Parathyroid adenoma (tissue), 2 donors: Measurements from ENCODE around the gene CTTNBP2.

Source experiments
- H2AFZ ChIP-seq: fragments of 300-600 bp; sonication (generic); one replicate; pipeline ENCODE4 v1.7.0; 2017; ENCODE audit warnings: antibody characterized with exemption, mild to moderate bottlenecking
- H3K27ac ChIP-seq: fragments of 300-600 bp; sonication (generic); one replicate; pipeline ENCODE4 v1.7.0; 2017
- H3K27me3 ChIP-seq: fragments of 300-600 bp; sonication (generic); one replicate; pipeline ENCODE4 v1.7.0; 2017; ENCODE audit warnings: low read length; ENCODE audit not compliant: control insufficient read depth, insufficient read depth
- H3K36me3 ChIP-seq: fragments of 300-600 bp; sonication (generic); one replicate; pipeline ENCODE4 v1.7.0; 2017; ENCODE audit warnings: low read length; ENCODE audit not compliant: control insufficient read depth, insufficient read depth
- H3K4me1 ChIP-seq: fragments of 300-600 bp; sonication (generic); one replicate; pipeline ENCODE4 v1.7.0; 2017; ENCODE audit warnings: control low read depth
- H3K4me2 ChIP-seq: fragments of 300-600 bp; sonication (generic); one replicate; pipeline ENCODE4 v1.7.0; 2017; ENCODE audit warnings: low read length
- H3K4me3 ChIP-seq: fragments of 300-600 bp; sonication (generic); one replicate; pipeline ENCODE4 v1.7.0; 2017; ENCODE audit warnings: low read depth, low read length
- H3K79me2 ChIP-seq: fragments of 300-600 bp; sonication (generic); one replicate; pipeline ENCODE4 v1.7.0; 2017; ENCODE audit warnings: control low read depth
- H3K9ac ChIP-seq: fragments of 300-600 bp; sonication (generic); one replicate; pipeline ENCODE4 v1.7.0; 2017; ENCODE audit warnings: mild to moderate bottlenecking
- H3K9me3 ChIP-seq: fragments of 300-600 bp; sonication (generic); one replicate; pipeline ENCODE4 v1.7.0; 2017; ENCODE audit warnings: low read length; ENCODE audit not compliant: control insufficient read depth
- CTCF ChIP-seq: fragments of 300-600 bp; sonication (generic); IDR thresholded peaks from one replicate; pipeline ENCODE4 v1.7.0; 2017; ENCODE audit warnings: antibody characterized with exemption, mild to moderate bottlenecking
- donor health status: primary hyperparathyroidism.

CTTNBP2 gene

DNA sequence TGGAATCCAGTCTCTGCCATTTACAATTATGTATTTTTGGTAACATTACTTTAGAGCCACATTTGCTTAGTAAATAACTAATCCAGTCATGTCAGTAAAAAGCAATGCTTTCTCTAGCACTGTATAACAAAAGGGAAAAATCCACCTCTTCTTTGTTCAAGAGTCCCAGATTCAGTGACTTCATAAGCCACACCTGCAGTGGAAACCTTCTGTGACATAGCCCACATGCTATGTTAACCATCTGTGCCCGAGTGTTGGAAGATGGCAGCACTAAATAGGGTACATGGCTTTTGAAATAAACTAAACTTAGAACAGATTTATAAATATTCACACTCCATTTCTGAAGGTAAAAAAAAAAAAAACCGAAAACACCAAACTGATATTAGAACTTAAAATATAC, 83.0 kb downstream of the CTTNBP2 start:
- H3K4me3 ChIP-seq = no peak overlapping the region
- no peak for TF ChIP-seq CTCF
- no peaks in the 10 kb centered on the region for H3K4me1 ChIP-seq
- H3K27me3 ChIP-seq = no peaks in the 10 kb centered on the region
- no peaks in the 10 kb centered on the region for H3K9me3 ChIP-seq
- no peak overlapping the region for H3K9ac ChIP-seq
- H3K27ac ChIP-seq = no peak overlapping the region
- H3K79me2 ChIP-seq = no peaks in the 10 kb centered on the region
- H2AFZ ChIP-seq = no peak overlapping the region
- H3K36me3 ChIP-seq = no peaks in the 10 kb centered on the region
- no peak overlapping the region for H3K4me2 ChIP-seq

GRCh38 chr7:117785431-117785830, 87.8 kb downstream of the CTTNBP2 start:
- Histone ChIP-seq H3K27ac (no peak overlapping the region), H3K36me3 (no peaks in the 10 kb centered on the region), H3K4me1 (no peaks in the 10 kb centered on the region), H3K4me3 (no peak overlapping the region), H3K27me3 (no peaks in the 10 kb centered on the region), H3K4me2 (no peak overlapping the region), H2AFZ (no peak overlapping the region), H3K79me2 (no peaks in the 10 kb centered on the region), H3K9me3 (no peaks in the 10 kb centered on the region), H3K9ac (no peak overlapping the region)
- no peak for TF ChIP-seq CTCF

DNA sequence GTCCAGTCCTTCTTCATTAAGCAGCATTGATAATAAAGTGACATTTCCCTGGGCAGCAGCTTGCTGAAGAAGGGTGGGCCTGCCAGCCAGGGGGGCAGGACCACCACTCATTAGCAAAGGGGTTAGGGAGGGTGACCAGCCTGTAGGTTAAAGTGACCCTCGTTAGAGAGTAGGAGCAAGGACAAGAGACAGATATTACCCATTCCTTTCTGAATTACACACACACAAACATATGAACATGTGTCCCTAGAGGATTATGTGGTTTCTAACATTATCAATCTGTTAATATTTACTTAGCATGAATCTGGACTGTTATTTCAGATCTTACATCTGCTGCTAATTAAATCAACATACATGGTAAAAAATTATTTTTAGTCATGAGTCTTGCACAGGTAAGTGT, 88.9 kb downstream of the CTTNBP2 start:
- H3K9ac ChIP-seq = no peak overlapping the region
- H3K79me2 ChIP-seq = no peaks in the 10 kb centered on the region
- TF ChIP-seq CTCF = no peak
- H3K27ac ChIP-seq = no peak overlapping the region
- H3K9me3 ChIP-seq = no peaks in the 10 kb centered on the region
- no peaks in the 10 kb centered on the region for H3K4me1 ChIP-seq
- H3K4me2 ChIP-seq = no peak overlapping the region
- H3K4me3 ChIP-seq = no peak overlapping the region
- H3K36me3 ChIP-seq = no peaks in the 10 kb centered on the region
- no peak overlapping the region for H2AFZ ChIP-seq
- no peaks in the 10 kb centered on the region for H3K27me3 ChIP-seq

- no peak overlapping the region for H3K27ac ChIP-seq
- no peak overlapping the region for H3K4me2 ChIP-seq
- H3K36me3 ChIP-seq = no peaks in the 10 kb centered on the region
- H3K4me3 ChIP-seq = no peak overlapping the region
- H3K79me2 ChIP-seq = no peaks in the 10 kb centered on the region
- no peaks in the 10 kb centered on the region for H3K27me3 ChIP-seq
- H3K4me1 ChIP-seq = no peaks in the 10 kb centered on the region
- no peak for TF ChIP-seq CTCF
- H3K9me3 ChIP-seq = no peaks in the 10 kb centered on the region
- H2AFZ ChIP-seq = no peak overlapping the region
- H3K9ac ChIP-seq = no peak overlapping the region
Measured at GRCh38 chr7:117782761-117783160, 90.5 kb downstream of the CTTNBP2 start.

- Histone ChIP-seq H3K27ac (no peak overlapping the region), H3K9ac (no peak overlapping the region), H3K4me2 (no peak overlapping the region), H3K9me3 (no peaks in the 10 kb centered on the region), H3K27me3 (no peaks in the 10 kb centered on the region), H3K4me3 (no peak overlapping the region), H3K79me2 (no peaks in the 10 kb centered on the region), H3K36me3 (no peaks in the 10 kb centered on the region), H2AFZ (no peak overlapping the region), H3K4me1 (no peaks in the 10 kb centered on the region)
- no peak for TF ChIP-seq CTCF
Measured at GRCh38 chr7:117781707-117782106, 91.5 kb downstream of the CTTNBP2 start.
